GM12801 (cell line): ENCODE data around the gene RASSF8.

Source experiments
- CTCF ChIP-seq: IDR thresholded peaks from one replicate; pipeline ENCODE4 v1.5.1; 2011; ENCODE audit warnings: control low read depth; ENCODE audit not compliant: insufficient read length; ENCODE audit errors: extremely low read depth

RASSF8 gene

GRCh38 chr12:26124446-26125399 is 166.2 kb downstream of the RASSF8 start, which contains the start of gene BHLHE41:
Gene BHLHE41 (minus strand): TSS chr12:26125037. CDS start chr12:26124779, 258 bp downstream.
- no peak for TF ChIP-seq CTCF

GRCh38 chr12:26125400-26126339 is 167.2 kb downstream of the RASSF8 start:
- no peak for TF ChIP-seq CTCF

GRCh38 chr12:26126340-26127284 is 168.1 kb downstream of the RASSF8 start:
- no peak for TF ChIP-seq CTCF

GRCh38 chr12:26127404-26127803 is 168.9 kb downstream of the RASSF8 start:
- no peak for TF ChIP-seq CTCF

- no peak for TF ChIP-seq CTCF
Measured at GRCh38 chr12:26128168-26128567, 169.7 kb downstream of the RASSF8 start.
